Aorta (tissue), 5 donors: ENCODE data around the gene CALN1. TPM values are rescaled to one million over a fixed set of nuclear protein-coding genes. Genes with fewer than 3 reads are reported as not detected.

Experiments used
- ATAC-seq: fragments of 200-7000 bp; cut with Tn5 transposase; one replicate; pipeline ENCODE4 v1.9.1; 2022; ENCODE audit warnings: moderate library complexity; ENCODE audit not compliant: low FRiP score
- DNase-seq, 2 donors: peaks; one replicate each; pipeline ENCODE4 v3.0.0-alpha.2; 2020
- H3K27ac ChIP-seq, 2 donors: one replicate each; pipeline ENCODE4 v1.5.1; 2013; ENCODE audit warnings: low read length in 2 of 2, mild to moderate bottlenecking in 2 of 2, moderate library complexity in 2 of 2, control low read depth in 1 of 2, inconsistent platforms in 1 of 2, low read depth in 1 of 2
- H3K27me3 ChIP-seq, 2 donors: one replicate each; pipeline ENCODE4 v1.6.1; 2013; ENCODE audit warnings: control low read depth in 1 of 2, low read length in 1 of 2, mild to moderate bottlenecking in 1 of 2, moderate library complexity in 1 of 2; ENCODE audit not compliant: insufficient read depth in 2 of 2, control insufficient read depth in 1 of 2
- H3K36me3 ChIP-seq, 2 donors: one replicate each; pipeline ENCODE4 v1.6.1; 2013; ENCODE audit warnings: control low read depth in 1 of 2, low read length in 1 of 2, mild to moderate bottlenecking in 1 of 2; ENCODE audit not compliant: insufficient read depth in 2 of 2, control insufficient read depth in 1 of 2
- H3K4me1 ChIP-seq, 2 donors: one replicate each; pipeline ENCODE4 v1.6.1; 2013; ENCODE audit warnings: low read length in 2 of 2, control low read depth in 1 of 2, mild to moderate bottlenecking in 1 of 2, moderate library complexity in 1 of 2; ENCODE audit not compliant: insufficient read depth in 2 of 2, control insufficient read depth in 1 of 2
- H3K4me3 ChIP-seq, 2 donors: one replicate each; pipeline ENCODE4 v1.5.1; 2013; ENCODE audit warnings: low read length in 2 of 2, control low read depth in 1 of 2, mild to moderate bottlenecking in 1 of 2
- H3K9me3 ChIP-seq: one replicate; pipeline ENCODE4 v1.6.1; 2013; ENCODE audit warnings: mild to moderate bottlenecking, low read length; ENCODE audit not compliant: control insufficient read depth
- WGBS, 2 donors: extraction: QIAGEN DNeasy Blood & Tissue Kit; methylation state at CpG; one replicate each; pipeline ENCODE4 v1.1.7; 2013; 5-methylcytosine and 5-hydroxymethylcytosine counted together
- intact Hi-C, 2 donors: fragments of 100-400 bp; cut with DNase I; formaldehyde crosslinking; loops; one replicate each; pipeline versions ENCODE4 v1.14.2 to v1.15.0; 2022
- polyA plus RNA-seq, 2 donors: library from polyadenylated mRNA; stranded (reverse); fragments of 200-250 nt; gene quantifications; one replicate each; pipeline ENCODE4 v1.2.3, GENCODE V29; 2013
- total RNA-seq, 2 donors: library from RNA; stranded (reverse); fragmentation: NEBNext Ultra II Directional; extraction: Animal tissue kit (Norgen Biotek cat#: 25700); gene quantifications; one replicate each; pipeline ENCODE4 v1.2.1, GENCODE V29; 2021
- donor health status: healthy with polysubstance abuse.
- donor health status: Bipolar disorder and iron deficiency.
- donor health status: DM: no; HTN: no; CAD: no.
- donor health status: DM: no; HTN: no; CAD: no.
- donor health status: DM: yes; HTN: yes; CAD: no.

CALN1 gene
- total and polyA plus RNA-seq, 4 donors, result 0.33 TPM; not detected in 3

DNA sequence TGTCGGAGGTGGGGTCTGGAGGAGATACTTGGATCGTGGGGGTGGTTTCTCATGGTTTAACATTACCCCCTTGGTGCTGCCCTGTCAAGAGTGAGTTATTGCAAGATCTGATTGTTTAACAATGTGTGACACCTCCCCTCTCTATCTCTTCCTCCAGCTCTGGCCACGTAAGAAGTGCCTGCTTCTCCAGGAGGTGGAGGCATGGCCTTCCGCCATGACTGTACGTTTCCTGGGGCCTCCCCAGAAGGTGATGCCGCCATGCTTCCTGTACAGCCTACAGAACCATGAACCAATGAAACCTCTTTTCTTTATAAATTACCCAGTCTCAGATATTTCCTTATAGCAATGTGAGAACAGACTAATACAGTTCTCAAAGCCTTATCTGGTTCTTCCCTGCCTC lies 547.0 kb downstream of the CALN1 start:
- Histone ChIP-seq H3K27me3 (no peaks in the 10 kb centered on the region), H3K9me3 (no peaks in the 10 kb centered on the region), H3K36me3 (no peaks in the 10 kb centered on the region), H3K4me3 (no peak overlapping the region), H3K4me1 (no peaks in the 10 kb centered on the region), H3K27ac (no peak overlapping the region)
- intact Hi-C loops, result no loop called here
- WGBS, 2 donors, result 68 to 72% methylated on average over 6 of the region's 6 CpGs
- no peak for DNase-seq
- no peak for ATAC-seq

DNA sequence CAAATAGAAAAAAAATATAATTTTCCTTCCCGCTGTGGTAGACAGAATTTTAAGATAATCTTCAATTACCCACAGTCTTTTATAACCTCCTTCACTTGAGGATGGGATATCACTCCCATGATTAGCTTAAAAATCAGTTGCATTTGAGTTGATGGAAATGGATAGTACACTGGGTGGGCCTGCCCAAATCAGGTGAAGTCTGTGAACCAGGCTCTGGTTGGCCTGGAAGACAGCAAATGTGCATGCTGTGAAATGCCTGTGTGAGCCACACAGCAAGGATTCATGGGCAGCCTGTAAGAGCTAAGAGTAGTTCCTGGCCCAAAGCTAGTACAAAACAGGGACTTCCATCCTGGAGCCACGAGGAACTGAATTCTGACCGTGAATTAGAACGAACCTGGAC lies 548.0 kb downstream of the CALN1 start:
- H3K36me3 ChIP-seq, result no peaks in the 10 kb centered on the region
- intact Hi-C loops, result no loop called here
- no peak overlapping the region for H3K27ac ChIP-seq
- ATAC-seq (no peak), DNase-seq (no peak)
- no peak overlapping the region for H3K4me3 ChIP-seq
- H3K9me3 ChIP-seq, result no peaks in the 10 kb centered on the region
- H3K27me3 ChIP-seq, result no peaks in the 10 kb centered on the region
- H3K4me1 ChIP-seq, result no peaks in the 10 kb centered on the region
- 90 to 91% methylated on average over 4 of the region's 4 CpGs for WGBS, 2 donors

DNA sequence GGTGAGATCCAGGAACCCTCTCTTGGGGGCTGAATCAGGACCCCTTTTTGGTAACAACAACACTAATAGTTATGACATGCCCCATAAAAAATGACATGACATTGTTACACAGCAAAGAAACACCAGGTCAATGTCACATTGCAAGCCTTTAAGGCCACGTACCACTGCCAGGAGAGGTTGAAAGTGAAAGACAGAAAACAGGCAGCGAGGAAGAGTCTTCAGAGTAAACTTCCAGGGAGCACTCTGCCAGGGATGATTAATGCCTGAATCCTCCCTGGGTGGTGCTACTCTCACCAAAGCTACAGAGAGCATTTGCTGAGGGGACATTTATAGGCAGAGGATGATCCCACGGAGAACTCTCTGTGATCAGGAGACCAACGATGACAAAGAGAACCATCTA lies 551.6 kb downstream of the CALN1 start:
- H3K9me3 ChIP-seq, result no peaks in the 10 kb centered on the region
- 43 to 56% methylated on average over 4 of the region's 4 CpGs for WGBS, 2 donors
- H3K4me3 ChIP-seq, result no peak overlapping the region
- intact Hi-C loops, result no loop called here
- no peaks in the 10 kb centered on the region for H3K27me3 ChIP-seq
- ATAC-seq, result no peak
- H3K4me1 ChIP-seq, result no peaks in the 10 kb centered on the region
- no peak overlapping the region for H3K27ac ChIP-seq
- DNase-seq, result no peak
- no peaks in the 10 kb centered on the region for H3K36me3 ChIP-seq

DNA sequence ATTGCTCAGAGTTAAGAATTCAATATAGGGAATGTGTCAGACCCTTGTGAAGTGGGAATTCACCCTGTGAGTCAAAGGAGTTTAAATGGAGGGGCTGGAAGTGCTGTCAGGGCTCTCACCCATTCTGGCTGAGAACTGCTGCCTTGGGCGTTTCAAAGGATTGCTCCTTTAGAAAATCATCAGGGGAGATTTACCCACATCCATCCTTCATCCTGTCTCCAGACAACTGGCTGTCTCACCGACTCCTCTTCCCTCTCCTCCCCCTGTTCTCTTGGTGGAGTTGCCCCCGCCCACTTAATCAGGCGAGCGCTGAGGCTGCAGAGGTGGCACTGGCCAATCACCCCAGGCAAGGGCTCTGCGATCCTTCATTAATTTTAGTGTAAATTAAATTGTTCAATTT lies 554.8 kb downstream of the CALN1 start:
- DNase-seq (no peak), ATAC-seq (no peak)
- H3K9me3 ChIP-seq, result no peaks in the 10 kb centered on the region
- H3K4me3 ChIP-seq, result no peak overlapping the region
- H3K27me3 ChIP-seq, result no peaks in the 10 kb centered on the region
- intact Hi-C loops, result no loop called here
- H3K27ac ChIP-seq, result no peak overlapping the region
- H3K4me1 ChIP-seq, result no peaks in the 10 kb centered on the region
- 59 to 62% methylated on average over 6 of the region's 6 CpGs for whole genome bisulfite sequencing, 2 donors
- H3K36me3 ChIP-seq, result no peaks in the 10 kb centered on the region

DNA sequence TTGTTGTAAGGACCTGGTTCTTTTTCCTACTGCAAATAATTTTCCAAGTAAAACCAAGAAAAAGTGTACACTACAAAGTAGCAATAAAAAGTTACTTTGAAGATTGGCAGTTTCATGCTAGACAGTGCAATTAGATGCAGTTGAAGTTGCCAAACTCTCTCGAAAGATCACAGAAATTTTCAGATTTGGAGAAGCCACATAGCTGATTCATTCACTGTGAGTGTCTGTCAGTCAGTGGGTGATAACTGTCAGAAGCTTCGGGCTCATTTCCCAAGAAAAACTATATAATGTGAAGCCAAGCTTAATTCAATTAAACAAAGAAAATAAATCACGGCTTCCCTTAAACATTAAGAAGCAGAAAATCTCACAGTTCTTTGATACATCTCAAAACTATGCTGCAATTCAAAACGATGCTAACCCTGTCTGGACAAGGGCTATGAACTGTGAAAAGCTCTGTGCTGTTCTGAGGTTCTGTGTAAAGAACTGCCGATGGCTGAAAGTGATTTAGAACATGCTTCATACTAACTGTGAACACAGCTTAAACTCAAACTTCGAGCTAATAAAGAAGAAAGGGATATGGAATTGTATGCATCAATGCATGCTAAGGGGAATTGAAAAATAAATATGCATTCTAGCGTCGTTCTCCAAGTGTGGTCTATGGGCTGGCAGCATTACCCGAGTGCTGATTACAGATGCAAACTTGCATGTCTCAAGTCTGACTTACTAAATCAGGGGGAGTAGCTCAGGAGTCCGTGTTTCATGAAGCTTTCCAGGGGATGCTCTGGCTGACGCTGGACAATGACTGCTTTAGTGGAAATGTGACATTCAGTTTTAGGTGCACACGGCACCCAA lies 557.4 kb downstream of the CALN1 start:
- ATAC-seq (no peak), DNase-seq (no peak)
- H3K27ac ChIP-seq, result no peak overlapping the region
- WGBS, 2 donors, result 33 to 49% methylated on average over 12 of the region's 12 CpGs
- H3K4me1 ChIP-seq, result no peaks in the 10 kb centered on the region
- H3K36me3 ChIP-seq, result no peaks in the 10 kb centered on the region
- intact Hi-C loops, result no loop called here
- peaks cover 0 to 2% of the 10 kb centered on the region in 2 donors for H3K27me3 ChIP-seq
- no peak overlapping the region for H3K4me3 ChIP-seq
- no peaks in the 10 kb centered on the region for H3K9me3 ChIP-seq

DNA sequence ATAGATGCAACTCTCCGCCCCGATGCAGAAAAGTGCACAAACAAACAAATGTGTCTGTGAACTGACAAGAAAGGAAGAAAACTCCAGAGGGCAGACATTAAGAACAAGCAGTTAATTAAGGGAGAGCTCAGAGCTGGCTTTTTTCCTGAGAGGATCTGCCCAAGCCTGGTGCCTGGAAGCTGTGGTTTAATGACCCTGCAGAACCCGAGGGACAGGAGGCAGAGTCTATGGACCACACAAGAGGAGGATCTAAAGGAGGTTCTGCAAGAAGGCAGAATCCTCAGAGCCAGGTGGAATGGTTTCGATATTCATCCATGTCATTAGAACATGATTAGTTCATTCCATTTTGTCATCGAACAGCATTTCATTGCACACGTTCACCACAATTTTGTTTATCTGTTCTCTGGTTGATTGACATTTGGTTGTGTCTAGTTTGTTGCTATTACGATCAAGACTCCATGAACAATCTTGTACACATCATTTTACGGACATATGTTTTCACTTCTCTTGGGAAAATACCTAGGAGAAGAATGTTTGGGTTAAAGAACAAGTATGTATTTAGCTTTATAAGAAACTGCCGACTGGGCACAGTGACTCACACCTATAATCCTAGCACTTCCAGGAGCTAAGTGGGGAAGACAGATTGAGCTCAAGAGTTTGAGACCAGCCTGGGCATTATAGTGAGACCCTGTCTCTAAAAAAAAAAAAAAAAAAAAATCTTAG lies 560.2 kb downstream of the CALN1 start:
- 47 to 54% methylated on average over 9 of the region's 9 CpGs for WGBS, 2 donors
- Histone ChIP-seq H3K27me3 (peaks cover 0 to 2% of the 10 kb centered on the region in 2 donors), H3K9me3 (no peaks in the 10 kb centered on the region), H3K27ac (no peak overlapping the region), H3K4me3 (no peak overlapping the region), H3K4me1 (no peaks in the 10 kb centered on the region), H3K36me3 (no peaks in the 10 kb centered on the region)
- DNase-seq, result no peak
- no peak for ATAC-seq
- intact Hi-C loops, result no loop called here

DNA sequence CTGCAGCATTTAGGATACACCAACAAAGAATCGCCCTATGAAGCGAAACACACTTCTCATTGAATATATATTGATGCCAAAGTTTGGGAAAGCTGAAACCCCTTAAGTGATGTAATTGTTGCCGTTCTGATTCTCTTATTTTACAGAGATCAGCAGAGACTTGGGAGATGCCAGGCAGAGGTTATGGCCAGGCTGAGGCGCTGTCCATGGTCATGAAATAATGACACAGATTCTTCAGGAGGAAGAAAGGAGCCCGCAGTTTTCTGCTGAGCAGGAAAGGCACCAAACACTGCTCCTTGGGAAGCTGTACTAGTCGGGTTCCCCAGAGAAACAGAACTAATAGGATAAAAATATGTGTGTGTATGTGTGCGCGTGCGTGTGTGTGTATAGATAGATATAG lies 566.0 kb downstream of the CALN1 start:
- no peak for ATAC-seq
- H3K36me3 ChIP-seq, result no peaks in the 10 kb centered on the region
- no peak overlapping the region for H3K4me3 ChIP-seq
- H3K4me1 ChIP-seq, result no peaks in the 10 kb centered on the region
- no peaks in the 10 kb centered on the region for H3K27me3 ChIP-seq
- intact Hi-C loops, result no loop called here
- H3K27ac ChIP-seq, result no peak overlapping the region
- H3K9me3 ChIP-seq, result no peaks in the 10 kb centered on the region
- 63% methylated on average over 9 of the region's 9 CpGs for WGBS, 2 donors
- no peak for DNase-seq

DNA sequence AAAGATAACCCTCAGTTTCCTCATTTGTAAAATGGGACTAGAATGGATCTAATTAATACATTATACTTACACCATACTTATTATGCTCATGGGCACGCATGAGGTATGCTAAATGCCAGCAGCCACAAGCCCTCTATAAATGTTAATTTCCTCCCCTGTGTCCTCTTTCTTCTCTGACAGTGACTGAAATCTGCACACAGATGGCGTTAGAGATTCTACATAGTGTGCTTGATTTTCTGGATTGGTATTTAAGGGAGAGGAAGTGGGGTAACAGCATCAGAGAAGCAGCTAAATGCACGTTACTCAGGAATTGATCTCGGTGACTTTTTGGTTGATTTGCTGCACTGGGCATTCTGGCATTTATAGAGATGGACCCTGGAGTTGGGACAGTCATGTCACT lies 568.5 kb downstream of the CALN1 start:
- no peak for DNase-seq
- Histone ChIP-seq H3K27me3 (no peaks in the 10 kb centered on the region), H3K4me3 (no peak overlapping the region), H3K4me1 (no peaks in the 10 kb centered on the region), H3K36me3 (no peaks in the 10 kb centered on the region), H3K27ac (no peak overlapping the region), H3K9me3 (no peaks in the 10 kb centered on the region)
- intact Hi-C loops, result no loop called here
- no peak for ATAC-seq
- 50 to 53% methylated on average over 4 of the region's 4 CpGs for whole genome bisulfite sequencing, 2 donors

DNA sequence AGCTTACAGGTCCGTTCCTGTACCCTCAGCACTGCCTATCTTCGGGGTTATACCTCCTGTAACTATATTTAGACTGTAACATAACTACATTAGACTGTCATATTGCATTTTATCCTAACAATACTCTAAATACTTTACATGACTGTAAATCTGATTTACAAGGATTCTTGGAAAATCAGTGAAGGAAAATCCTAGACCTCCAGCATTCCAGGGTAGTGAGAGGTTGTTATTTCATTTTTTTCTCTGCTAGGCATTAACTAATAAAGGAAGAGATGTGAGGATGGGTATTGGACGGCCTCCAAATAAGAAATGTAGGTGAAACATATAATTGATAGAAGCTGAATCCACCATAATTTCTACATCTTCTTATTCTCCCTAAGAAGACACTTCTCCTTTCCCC lies 569.4 kb downstream of the CALN1 start:
- DNase-seq (no peak), ATAC-seq (no peak)
- 44 to 48% methylated on average over 3 of the region's 3 CpGs for WGBS, 2 donors
- Histone ChIP-seq H3K27me3 (no peaks in the 10 kb centered on the region), H3K27ac (no peak overlapping the region), H3K9me3 (no peaks in the 10 kb centered on the region), H3K4me3 (no peak overlapping the region), H3K4me1 (no peaks in the 10 kb centered on the region), H3K36me3 (no peaks in the 10 kb centered on the region)
- intact Hi-C loops, result no loop called here
